Parathyroid adenoma (tissue), 2 donors: Measurements from ENCODE around the gene COX5A.
A peak's percentile ranks its signal among the peaks of the same experiment; 100 is the strongest.

ENCODE experiments used
- H2AFZ ChIP-seq: fragments of 300-600 bp; sonication (generic); one replicate; pipeline ENCODE4 v1.7.0; 2017; ENCODE audit warnings: antibody characterized with exemption, mild to moderate bottlenecking
- H3K27ac ChIP-seq: fragments of 300-600 bp; sonication (generic); one replicate; pipeline ENCODE4 v1.7.0; 2017
- H3K27me3 ChIP-seq: fragments of 300-600 bp; sonication (generic); one replicate; pipeline ENCODE4 v1.7.0; 2017; ENCODE audit warnings: low read length; ENCODE audit not compliant: control insufficient read depth, insufficient read depth
- H3K36me3 ChIP-seq: fragments of 300-600 bp; sonication (generic); one replicate; pipeline ENCODE4 v1.7.0; 2017; ENCODE audit warnings: low read length; ENCODE audit not compliant: control insufficient read depth, insufficient read depth
- H3K4me1 ChIP-seq: fragments of 300-600 bp; sonication (generic); one replicate; pipeline ENCODE4 v1.7.0; 2017; ENCODE audit warnings: control low read depth
- H3K4me2 ChIP-seq: fragments of 300-600 bp; sonication (generic); one replicate; pipeline ENCODE4 v1.7.0; 2017; ENCODE audit warnings: low read length
- H3K4me3 ChIP-seq: fragments of 300-600 bp; sonication (generic); one replicate; pipeline ENCODE4 v1.7.0; 2017; ENCODE audit warnings: low read depth, low read length
- H3K79me2 ChIP-seq: fragments of 300-600 bp; sonication (generic); one replicate; pipeline ENCODE4 v1.7.0; 2017; ENCODE audit warnings: control low read depth
- H3K9ac ChIP-seq: fragments of 300-600 bp; sonication (generic); one replicate; pipeline ENCODE4 v1.7.0; 2017; ENCODE audit warnings: mild to moderate bottlenecking
- H3K9me3 ChIP-seq: fragments of 300-600 bp; sonication (generic); one replicate; pipeline ENCODE4 v1.7.0; 2017; ENCODE audit warnings: low read length; ENCODE audit not compliant: control insufficient read depth
- TF ChIP-seq, protein P1 (sequence below): fragments of 300-600 bp; sonication (generic); IDR thresholded peaks from one replicate; pipeline ENCODE4 v1.7.0; 2017; ENCODE audit warnings: antibody characterized with exemption, mild to moderate bottlenecking
- donor health status: primary hyperparathyroidism.

The COX5A gene

DNA sequence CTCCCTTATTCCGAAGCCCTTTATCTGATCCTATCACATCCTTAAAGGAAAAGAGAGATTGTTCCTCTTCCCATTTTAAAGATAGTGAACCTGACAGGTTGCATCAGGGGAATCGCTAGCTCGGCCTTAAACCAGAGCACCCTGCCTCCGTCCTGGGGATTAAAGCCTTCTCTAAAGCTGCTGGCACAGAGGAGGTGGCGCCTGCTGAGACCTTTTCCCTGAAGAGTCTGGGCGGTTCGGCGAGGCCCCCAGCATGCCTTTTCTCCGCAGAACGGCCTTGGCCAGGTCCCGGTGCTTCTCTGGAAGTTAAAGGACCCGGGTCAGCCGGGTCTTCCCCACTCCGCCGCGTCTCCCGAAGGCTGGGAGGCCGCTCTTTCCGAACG lies 31.8 kb downstream of the COX5A start:
- no peaks in the 10 kb centered on the region for H3K36me3 ChIP-seq
- no peaks in the 10 kb centered on the region for H3K27me3 ChIP-seq
- TF ChIP-seq, protein P1, sequence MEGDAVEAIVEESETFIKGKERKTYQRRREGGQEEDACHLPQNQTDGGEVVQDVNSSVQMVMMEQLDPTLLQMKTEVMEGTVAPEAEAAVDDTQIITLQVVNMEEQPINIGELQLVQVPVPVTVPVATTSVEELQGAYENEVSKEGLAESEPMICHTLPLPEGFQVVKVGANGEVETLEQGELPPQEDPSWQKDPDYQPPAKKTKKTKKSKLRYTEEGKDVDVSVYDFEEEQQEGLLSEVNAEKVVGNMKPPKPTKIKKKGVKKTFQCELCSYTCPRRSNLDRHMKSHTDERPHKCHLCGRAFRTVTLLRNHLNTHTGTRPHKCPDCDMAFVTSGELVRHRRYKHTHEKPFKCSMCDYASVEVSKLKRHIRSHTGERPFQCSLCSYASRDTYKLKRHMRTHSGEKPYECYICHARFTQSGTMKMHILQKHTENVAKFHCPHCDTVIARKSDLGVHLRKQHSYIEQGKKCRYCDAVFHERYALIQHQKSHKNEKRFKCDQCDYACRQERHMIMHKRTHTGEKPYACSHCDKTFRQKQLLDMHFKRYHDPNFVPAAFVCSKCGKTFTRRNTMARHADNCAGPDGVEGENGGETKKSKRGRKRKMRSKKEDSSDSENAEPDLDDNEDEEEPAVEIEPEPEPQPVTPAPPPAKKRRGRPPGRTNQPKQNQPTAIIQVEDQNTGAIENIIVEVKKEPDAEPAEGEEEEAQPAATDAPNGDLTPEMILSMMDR: no peak
- H3K4me1 ChIP-seq: peaks cover 5% of the 10 kb centered on the region
- H3K4me3 ChIP-seq: peak overlapping the region; percentile 74
- H3K4me2 ChIP-seq: peak overlapping the region; percentile 93
- H3K27ac ChIP-seq: peak overlapping the region; percentile 90
- H3K9me3 ChIP-seq: no peaks in the 10 kb centered on the region
- no peaks in the 10 kb centered on the region for H3K79me2 ChIP-seq
- H3K9ac ChIP-seq: peak overlapping the region; percentile 67
- H2AFZ ChIP-seq: peak overlapping the region; percentile 97

DNA sequence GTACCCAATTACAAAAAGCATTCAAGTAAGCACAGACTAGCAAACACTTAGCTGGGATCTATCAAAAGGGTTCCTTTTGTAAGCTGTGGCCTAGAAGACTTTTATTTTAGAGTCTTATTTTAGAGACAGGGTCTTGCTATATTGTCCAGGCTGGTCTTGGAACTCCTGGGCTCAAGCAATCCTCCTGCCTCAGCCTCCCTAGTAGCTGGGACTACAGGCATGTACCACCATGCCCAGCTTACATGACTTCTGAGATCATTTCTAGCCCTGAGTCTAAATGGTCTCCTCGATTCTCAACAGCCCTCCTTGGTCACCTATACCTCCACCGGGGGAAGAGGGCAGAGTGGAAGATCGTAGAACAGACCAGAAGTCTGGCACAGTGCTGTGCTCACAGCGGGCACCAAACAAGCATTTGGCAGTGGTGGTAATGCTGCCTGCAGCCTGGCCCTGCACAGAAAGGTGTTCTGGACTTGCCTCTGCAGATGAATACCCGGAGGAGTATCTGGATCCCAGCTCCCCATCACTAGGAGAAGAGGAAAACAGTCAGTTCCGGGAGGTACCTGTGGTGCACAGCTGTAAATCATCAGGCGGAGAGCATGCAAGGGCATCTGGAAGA lies 33.6 kb downstream of the COX5A start:
- no peaks in the 10 kb centered on the region for H3K9me3 ChIP-seq
- no peak overlapping the region for H3K9ac ChIP-seq
- no peaks in the 10 kb centered on the region for H3K79me2 ChIP-seq
- H3K36me3 ChIP-seq: no peaks in the 10 kb centered on the region
- H3K27ac ChIP-seq: no peak overlapping the region
- H2AFZ ChIP-seq: no peak overlapping the region
- TF ChIP-seq, protein P1: no peak
- H3K4me1 ChIP-seq: peaks cover 5% of the 10 kb centered on the region
- H3K27me3 ChIP-seq: no peaks in the 10 kb centered on the region
- H3K4me3 ChIP-seq: peak overlapping the region; percentile 12
- H3K4me2 ChIP-seq: peak overlapping the region; percentile 93

DNA sequence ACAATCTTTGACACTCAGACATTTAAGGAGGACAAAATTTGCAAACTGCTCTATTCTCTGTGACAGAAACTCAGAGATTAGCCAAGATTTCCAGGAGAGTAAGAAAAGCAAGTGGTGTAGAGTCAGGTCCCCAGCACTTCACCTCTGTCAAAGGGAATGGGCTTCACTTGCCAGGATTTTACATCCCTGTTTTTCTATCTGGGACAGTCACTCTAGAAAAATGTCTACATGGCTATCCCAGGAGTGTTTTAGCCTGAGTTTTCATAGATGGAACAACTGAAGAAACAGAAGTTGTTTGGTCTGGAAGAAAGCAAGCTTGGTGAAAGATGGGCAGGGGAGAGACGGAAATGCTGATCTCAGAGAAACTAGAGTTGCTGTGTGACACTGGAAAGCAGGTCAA lies 34.2 kb downstream of the COX5A start:
- Histone ChIP-seq H3K27ac (no peak overlapping the region), H3K79me2 (no peaks in the 10 kb centered on the region), H3K27me3 (no peaks in the 10 kb centered on the region), H2AFZ (no peak overlapping the region), H3K4me2 (peak overlapping the region; percentile 48), H3K36me3 (no peaks in the 10 kb centered on the region), H3K9ac (no peak overlapping the region), H3K9me3 (no peaks in the 10 kb centered on the region), H3K4me1 (peaks cover 5% of the 10 kb centered on the region), H3K4me3 (peak overlapping the region; percentile 12)
- TF ChIP-seq, protein P1: no peak

DNA sequence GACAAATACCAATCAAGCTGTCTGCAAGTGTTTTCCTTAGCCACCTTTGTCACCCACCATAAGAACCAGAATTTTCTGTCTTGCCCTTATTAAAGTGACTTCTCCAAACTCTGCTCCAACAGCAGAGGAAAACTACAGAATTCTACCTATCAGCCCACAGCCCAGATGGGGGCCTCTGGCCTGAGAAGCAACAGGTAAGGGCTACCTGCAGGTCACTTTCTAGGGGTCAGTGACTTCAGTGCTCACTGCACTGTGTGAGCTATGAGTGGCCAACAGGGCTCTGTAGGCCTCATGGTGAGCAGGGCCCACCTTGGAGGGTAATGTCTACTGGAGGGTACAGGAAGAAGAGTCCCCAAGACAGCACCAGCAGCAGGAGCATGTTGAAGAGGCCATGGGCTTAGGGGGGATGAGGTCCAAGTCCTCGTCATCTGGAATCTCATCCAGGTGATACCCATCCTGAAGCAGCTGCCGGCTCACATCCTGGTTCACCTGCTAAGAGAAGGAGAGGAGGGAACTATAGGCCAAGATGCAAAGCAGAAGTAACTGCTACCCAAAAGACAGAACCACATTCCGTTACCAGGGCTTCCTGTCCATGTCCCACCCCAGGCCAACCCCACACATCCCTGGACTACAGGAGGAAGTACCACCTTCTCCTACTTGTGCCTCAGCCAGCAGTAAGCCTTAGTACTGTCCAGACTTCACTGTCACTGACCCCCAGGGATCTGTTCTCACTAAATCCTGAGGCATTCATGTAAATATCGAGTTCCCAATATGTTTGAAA lies 35.4 kb downstream of the COX5A start:
- TF ChIP-seq, protein P1: no peak
- peaks cover 4% of the 10 kb centered on the region for H3K4me1 ChIP-seq
- H3K36me3 ChIP-seq: no peaks in the 10 kb centered on the region

More for the DNA sequence above, 35.4 kb downstream of the COX5A start:
- Histone ChIP-seq H3K27me3 (no peaks in the 10 kb centered on the region), H3K9me3 (no peaks in the 10 kb centered on the region), H3K4me2 (no peak overlapping the region), H3K27ac (no peak overlapping the region), H3K4me3 (no peak overlapping the region), H3K9ac (no peak overlapping the region), H3K79me2 (no peaks in the 10 kb centered on the region), H2AFZ (no peak overlapping the region)
